ENCODE measurements around the gene HNRNPM.

GRCh38 chr19:8412783-8413628 is 31.8 kb upstream of the HNRNPM start, which contains the start of gene MARCHF2:
- no peak for TF ChIP-seq EZH2phosphoT487 (IDR thresholded peaks at IDR 0.05; ENCODE audit: low read depth, severe bottlenecking, unreplicated experiment)
- peak; percentile 84 for TF ChIP-seq CTCF (IDR thresholded peaks at IDR 0.05; ENCODE audit: poor library complexity)
- TF ChIP-seq EZH2 (IDR thresholded peaks at IDR 0.05; ENCODE audit: borderline replicate concordance) = no peak

All from hepatocyte (in vitro differentiated cells).